MM.1S (cell line): ENCODE results near the gene ZNF263.

Source experiments
- EZH2 ChIP-seq: fragments of 300-600 bp; sonication (generic); optimal IDR thresholded peaks from 2 replicates; pipeline ENCODE3; 2017; ENCODE audit warnings: low read depth, mild to moderate bottlenecking, antibody characterized with exemption, low read length, mixed read lengths
- EZH2phosphoT487 ChIP-seq: fragments of 300-600 bp; sonication (generic); IDR thresholded peaks from 2 replicates; pipeline ENCODE4 v1.6.1; 2018; ENCODE audit warnings: antibody characterized with exemption, low read length
- TF ChIP-seq, protein P1 (sequence below): fragments of 300-600 bp; sonication (generic); IDR thresholded peaks from 2 replicates; pipeline ENCODE4 v1.5.1; 2016; ENCODE audit warnings: antibody characterized with exemption, low read length, mixed read lengths

DNA sequence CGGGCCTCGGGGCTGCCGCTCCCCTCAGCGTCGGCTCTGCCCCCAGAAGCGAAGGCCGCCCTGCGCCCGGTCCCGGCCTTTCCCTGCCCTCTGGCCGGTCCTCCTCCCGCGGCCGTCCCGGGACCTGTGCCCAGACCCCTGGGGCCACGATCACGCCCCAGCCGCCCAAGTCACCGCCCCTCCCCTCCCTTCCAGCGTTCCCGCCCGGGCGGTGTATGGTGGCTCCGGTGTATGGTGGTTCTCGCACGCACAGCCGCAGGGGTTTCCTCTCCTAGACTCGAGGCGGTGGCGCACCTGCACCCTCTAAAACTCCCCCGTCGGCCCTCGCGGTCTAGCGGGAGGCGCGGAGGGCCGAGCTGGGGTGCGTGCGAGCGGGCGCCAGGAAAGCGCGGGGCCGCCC is 11.9 kb downstream of the ZNF263 start:
- TF ChIP-seq, protein P1, sequence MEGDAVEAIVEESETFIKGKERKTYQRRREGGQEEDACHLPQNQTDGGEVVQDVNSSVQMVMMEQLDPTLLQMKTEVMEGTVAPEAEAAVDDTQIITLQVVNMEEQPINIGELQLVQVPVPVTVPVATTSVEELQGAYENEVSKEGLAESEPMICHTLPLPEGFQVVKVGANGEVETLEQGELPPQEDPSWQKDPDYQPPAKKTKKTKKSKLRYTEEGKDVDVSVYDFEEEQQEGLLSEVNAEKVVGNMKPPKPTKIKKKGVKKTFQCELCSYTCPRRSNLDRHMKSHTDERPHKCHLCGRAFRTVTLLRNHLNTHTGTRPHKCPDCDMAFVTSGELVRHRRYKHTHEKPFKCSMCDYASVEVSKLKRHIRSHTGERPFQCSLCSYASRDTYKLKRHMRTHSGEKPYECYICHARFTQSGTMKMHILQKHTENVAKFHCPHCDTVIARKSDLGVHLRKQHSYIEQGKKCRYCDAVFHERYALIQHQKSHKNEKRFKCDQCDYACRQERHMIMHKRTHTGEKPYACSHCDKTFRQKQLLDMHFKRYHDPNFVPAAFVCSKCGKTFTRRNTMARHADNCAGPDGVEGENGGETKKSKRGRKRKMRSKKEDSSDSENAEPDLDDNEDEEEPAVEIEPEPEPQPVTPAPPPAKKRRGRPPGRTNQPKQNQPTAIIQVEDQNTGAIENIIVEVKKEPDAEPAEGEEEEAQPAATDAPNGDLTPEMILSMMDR, result no peak
- no peak for TF ChIP-seq EZH2phosphoT487
- TF ChIP-seq EZH2, result no peak
